Subcutaneous adipose tissue (tissue), 4 donors: ENCODE measurements around the gene XYLT1. TPM values are rescaled to one million over a fixed set of nuclear protein-coding genes. Genes with fewer than 3 reads are reported as not detected.

ENCODE experiments used
- total RNA-seq, 4 donors: library from RNA; depleted of rRNA; stranded (reverse); fragments of >200 nt; gene quantifications; one replicate each; pipeline ENCODE4 v1.1.0, GENCODE V29; 2016
- TF ChIP-seq, protein P1 (sequence below): fragments of 450-650 bp; IDR thresholded peaks from one replicate; pipeline ENCODE4 v1.5.1; 2016; ENCODE audit warnings: low read depth, mild to moderate bottlenecking, control low read depth, antibody characterized with exemption, moderate library complexity

Gene XYLT1
- total RNA-seq, 4 donors from 2014 or later = 21.7 to 27.5 (median 26.1) TPM

DNA sequence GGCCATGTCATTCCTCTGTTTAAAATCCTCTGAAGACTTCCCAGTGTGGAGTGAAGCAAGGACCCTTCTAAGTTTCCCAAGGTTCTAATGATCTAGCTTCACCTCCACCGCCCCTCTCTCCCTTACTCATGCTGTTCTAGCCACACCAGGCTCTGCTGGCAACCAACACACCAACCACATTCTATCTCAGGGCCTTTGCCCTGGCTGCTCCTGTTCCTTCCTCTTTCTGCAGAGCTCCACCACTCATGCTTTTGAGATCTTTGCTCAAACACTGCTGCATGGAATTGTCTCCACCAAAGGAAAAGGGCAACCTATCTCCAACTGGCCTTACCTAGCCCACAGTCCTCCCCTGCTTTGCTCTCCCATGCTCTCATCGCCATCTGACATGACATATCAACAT, 128.7 kb downstream of the XYLT1 start:
- TF ChIP-seq, protein P1, sequence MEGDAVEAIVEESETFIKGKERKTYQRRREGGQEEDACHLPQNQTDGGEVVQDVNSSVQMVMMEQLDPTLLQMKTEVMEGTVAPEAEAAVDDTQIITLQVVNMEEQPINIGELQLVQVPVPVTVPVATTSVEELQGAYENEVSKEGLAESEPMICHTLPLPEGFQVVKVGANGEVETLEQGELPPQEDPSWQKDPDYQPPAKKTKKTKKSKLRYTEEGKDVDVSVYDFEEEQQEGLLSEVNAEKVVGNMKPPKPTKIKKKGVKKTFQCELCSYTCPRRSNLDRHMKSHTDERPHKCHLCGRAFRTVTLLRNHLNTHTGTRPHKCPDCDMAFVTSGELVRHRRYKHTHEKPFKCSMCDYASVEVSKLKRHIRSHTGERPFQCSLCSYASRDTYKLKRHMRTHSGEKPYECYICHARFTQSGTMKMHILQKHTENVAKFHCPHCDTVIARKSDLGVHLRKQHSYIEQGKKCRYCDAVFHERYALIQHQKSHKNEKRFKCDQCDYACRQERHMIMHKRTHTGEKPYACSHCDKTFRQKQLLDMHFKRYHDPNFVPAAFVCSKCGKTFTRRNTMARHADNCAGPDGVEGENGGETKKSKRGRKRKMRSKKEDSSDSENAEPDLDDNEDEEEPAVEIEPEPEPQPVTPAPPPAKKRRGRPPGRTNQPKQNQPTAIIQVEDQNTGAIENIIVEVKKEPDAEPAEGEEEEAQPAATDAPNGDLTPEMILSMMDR = no peak

DNA sequence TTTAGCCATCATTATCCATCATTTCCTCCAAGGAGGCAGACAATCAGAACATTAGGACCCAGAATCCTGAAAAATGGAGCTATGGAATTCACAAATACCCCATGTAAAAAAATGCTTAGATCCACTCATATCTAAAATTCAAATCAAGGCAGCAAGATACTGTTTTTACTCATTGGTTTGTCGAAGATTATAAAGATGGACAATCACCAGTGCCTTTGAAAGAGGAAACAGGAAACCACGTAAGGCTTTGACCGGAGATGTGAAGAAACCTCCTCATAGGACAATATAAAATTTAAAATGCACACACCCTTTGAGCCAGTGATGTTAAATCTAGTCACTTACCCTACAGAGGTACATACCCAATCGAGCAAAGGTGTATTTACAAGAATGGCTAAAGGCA, 130.0 kb downstream of the XYLT1 start:
- TF ChIP-seq, protein P1 = no peak

DNA sequence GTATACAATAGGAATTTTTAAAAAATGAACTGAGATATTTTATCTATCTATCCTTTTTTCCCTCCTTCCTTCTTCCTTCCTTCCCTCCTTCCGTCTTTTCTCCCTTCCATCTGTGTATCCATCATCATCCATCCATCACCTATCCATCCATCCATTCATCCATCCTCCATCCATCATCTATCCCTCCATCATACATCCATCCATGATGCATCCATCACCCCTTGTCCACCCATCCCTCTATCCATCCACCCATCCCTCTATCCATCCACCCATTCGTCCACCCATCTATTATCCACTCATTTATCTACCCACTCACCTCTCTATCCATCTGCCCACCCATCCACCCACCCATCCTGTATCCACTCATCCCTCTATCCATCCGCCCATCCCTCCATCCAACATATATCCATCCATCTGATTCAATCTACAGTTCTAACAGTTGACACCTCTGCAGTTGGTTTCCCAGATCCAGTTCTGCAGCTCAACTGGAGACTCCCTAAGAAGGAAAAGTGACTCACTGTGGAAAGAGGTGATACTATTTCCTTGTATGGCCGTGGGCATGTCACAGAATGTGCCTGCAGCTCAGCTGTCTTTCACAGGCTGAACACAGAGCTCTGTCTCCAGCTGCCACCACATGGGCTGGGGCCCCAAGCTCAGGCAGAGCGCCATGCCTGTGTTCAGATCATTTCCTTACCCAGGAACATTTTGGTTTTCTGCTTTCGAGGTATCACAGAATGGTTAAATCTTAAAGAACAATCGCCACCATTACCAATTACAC, 130.8 kb downstream of the XYLT1 start:
- TF ChIP-seq, protein P1 = no peak

DNA sequence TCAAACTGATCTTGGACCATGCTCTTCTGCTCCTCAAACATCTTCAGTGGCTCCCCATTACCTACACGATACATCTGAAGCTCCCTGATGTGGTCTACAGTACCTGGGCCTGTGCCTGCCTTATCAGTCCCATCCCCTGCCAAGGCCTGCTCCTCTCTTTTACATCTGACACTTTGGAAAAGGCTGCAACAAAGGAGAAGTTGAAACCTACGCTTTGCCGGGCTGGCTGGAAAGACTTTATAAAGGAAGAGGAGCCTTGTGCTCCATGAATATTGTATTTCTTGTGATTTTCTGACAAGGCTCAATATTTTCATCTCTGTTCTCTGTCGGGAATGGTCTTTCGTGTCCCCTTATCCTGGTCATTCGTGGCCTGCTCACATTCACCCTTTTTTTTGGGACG, 132.5 kb downstream of the XYLT1 start:
- TF ChIP-seq, protein P1 = no peak

DNA sequence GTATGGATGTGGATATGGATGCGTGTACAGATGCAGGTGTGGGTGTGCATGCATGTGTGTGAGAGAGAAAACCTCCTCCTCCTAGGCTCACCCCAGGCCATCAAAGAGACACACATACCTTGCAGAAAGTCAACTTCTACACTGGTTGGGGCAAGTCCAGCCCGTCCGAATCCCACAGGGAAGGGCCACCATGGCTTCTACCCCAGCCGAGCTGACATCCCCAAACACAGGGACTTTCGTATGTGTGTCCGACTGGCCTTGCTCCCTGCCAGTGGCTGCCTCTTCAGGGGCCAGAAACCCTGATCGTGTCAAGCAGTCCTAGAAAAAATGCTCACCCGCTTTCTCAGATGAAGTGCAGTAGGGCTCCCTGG, 134.2 kb downstream of the XYLT1 start:
- TF ChIP-seq, protein P1 = no peak

DNA sequence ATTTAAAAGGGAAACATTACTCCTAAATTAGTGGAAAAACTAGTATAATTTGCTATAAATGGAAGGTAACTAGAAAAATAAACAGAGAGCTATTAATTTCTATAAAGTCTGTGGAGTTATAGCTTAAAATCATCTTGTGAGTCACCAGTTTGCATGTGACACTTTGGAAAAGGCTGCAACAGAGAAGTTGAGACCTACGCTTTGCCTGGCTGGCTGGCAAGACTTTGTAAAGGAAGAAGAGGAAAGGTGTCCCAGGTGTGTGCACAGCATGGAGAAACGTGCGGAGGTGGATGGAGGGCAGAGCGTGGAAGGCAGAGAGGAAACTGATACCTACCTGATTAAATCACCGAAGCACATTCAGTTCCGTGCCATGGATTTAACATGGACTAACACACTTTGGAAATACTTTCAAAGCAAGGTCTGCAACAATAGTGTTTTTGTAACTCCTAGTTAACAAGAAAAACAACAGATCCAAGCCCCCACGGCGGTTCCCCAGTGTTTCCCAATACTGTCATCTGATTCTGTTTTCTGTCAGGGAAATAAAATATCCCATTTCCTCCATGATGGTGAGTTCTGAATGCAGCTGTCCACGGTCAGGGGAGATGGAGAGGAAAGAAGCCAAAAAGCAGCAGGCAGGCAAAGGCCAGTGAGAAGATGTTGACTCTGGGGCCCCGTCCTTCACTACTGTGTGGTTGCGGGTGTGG, 134.8 kb downstream of the XYLT1 start:
- TF ChIP-seq, protein P1 = no peak

DNA sequence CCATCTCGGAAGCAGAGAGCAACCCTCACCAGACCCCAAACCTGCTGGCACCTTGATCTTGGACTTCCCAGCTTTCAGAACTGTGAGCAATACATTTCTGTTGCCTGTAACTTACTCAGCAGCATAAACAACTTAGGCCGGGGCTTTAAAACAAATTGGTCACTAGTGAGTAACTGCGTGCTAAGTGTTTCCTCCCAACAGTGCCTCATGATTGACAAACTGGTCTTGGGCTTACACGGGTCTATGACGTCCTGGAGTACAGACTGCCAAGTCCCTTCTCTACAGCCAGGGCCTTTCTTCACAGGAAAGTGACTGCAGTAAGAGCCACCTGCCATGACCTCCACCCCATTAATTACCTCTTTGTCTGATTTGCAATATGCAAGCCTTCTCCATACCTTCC, 136.7 kb downstream of the XYLT1 start:
- TF ChIP-seq, protein P1 = no peak
